ENCODE data around the gene TRNAU1AP. TPM values are rescaled to one million over a fixed set of nuclear protein-coding genes. Genes with fewer than 3 reads are reported as not detected.
"Not testable (repeated sequence)": the region's sequence is repeated elsewhere in the genome, so short reads cannot be mapped to it uniquely, and the experiment has no call there.

The TRNAU1AP gene
- total RNA-seq, 1 donor from 2014 or later: 15.1 TPM

- Histone ChIP-seq H3K4me3 (ENCODE audit: low read length in 3 of 3) (peak overlapping the region; percentile 86 to 98 (median 92)), H3K36me3 (ENCODE audit: control insufficient read depth in 3 of 3, insufficient read depth in 3 of 3, low read length in 3 of 3) (peaks cover 18 to 32% (median 26%) of the 10 kb centered on the region in 3 donors), H3K27me3 (ENCODE audit: control insufficient read depth in 3 of 3, insufficient read depth in 3 of 3, low read length in 3 of 3) (no peaks in the 10 kb centered on the region), H3K27ac (ENCODE audit: low read depth, low read length) (peak overlapping the region; percentile 87), H3K4me1 (ENCODE audit: control insufficient read depth in 3 of 3, insufficient read depth in 3 of 3, low read length in 3 of 3) (peaks cover 15 to 27% (median 19%) of the 10 kb centered on the region in 3 donors), H3K9me3 (ENCODE audit: control insufficient read depth in 3 of 3, low read length in 3 of 3) (no peaks in the 10 kb centered on the region), H3K9ac (ENCODE audit: low read depth in 1 of 3, low read length in 3 of 3) (peak overlapping the region; percentile 92 to 94 (median 93))
These were observed 29.3 kb downstream of the TRNAU1AP start for GRCh38 chr1:28582248-28582615.

- H3K9me3 ChIP-seq (ENCODE audit: control insufficient read depth in 3 of 3, low read length in 3 of 3); H3K36me3 ChIP-seq (ENCODE audit: control insufficient read depth in 3 of 3, insufficient read depth in 3 of 3, low read length in 3 of 3); H3K27me3 ChIP-seq (ENCODE audit: control insufficient read depth in 3 of 3, insufficient read depth in 3 of 3, low read length in 3 of 3); H3K4me1 ChIP-seq (ENCODE audit: control insufficient read depth in 3 of 3, insufficient read depth in 3 of 3, low read length in 3 of 3); H3K4me3 ChIP-seq (ENCODE audit: low read length in 3 of 3); H3K9ac ChIP-seq (ENCODE audit: low read depth in 1 of 3, low read length in 3 of 3); H3K27ac ChIP-seq (ENCODE audit: low read depth, low read length): not testable (repeated sequence)
These were observed 33.9 kb downstream of the TRNAU1AP start for GRCh38 chr1:28586585-28587391.

DNA sequence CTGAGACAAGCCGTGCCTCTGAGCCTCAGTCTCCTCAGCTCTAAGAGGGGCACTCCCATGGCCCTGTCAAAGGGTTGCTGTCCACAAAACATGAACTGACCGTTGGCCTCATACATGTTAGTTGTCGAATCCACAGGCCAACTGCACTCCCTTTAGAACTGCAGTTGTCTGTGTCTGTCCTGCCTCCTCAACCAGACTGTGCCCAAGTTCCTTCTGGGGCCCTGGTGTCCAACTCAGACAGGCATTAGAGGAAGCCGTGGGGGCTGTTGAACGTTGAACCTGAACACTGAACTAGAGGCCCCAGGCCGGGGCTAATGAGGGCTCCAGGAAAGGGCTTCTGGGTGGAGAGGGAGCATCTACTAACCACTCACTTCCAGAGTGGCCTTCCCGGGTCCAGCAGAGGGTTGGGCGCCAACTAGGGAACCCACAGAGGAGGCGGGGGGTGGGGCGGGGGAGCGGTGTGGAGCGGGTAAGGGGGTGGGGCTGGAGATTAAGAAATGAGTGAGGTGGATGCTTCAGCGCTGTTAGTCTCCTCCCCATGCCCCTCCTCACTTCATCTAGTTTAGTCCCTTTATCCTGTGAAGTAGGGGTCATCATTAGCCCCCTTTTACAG, 38.9 kb downstream of the TRNAU1AP start, which contains the start of gene RAB42:
Gene RAB42 (plus strand): TSS at position 558 of the 613 bp plus-strand sequence. CDS start 247 bp downstream, outside the sequence.
- Histone ChIP-seq H3K9me3 (ENCODE audit: control insufficient read depth in 3 of 3, low read length in 3 of 3) (no peaks in the 10 kb centered on the region), H3K9ac (ENCODE audit: low read depth in 1 of 3, low read length in 3 of 3) (peak within 1 kb of the TSS in 2 of 3 donors; percentile 38 to 66), H3K27me3 (ENCODE audit: control insufficient read depth in 3 of 3, insufficient read depth in 3 of 3, low read length in 3 of 3) (peaks cover 0 to 3% (median 0%) of the 10 kb centered on the region in 3 donors), H3K27ac (ENCODE audit: low read depth, low read length) (peak within 1 kb of the TSS; percentile 33), H3K4me3 (ENCODE audit: low read length in 3 of 3) (peak within 1 kb of the TSS; percentile 59 to 64 (median 59)), H3K4me1 (ENCODE audit: control insufficient read depth in 3 of 3, insufficient read depth in 3 of 3, low read length in 3 of 3) (peaks cover 3 to 4% (median 4%) of the 10 kb centered on the region in 3 donors), H3K36me3 (ENCODE audit: control insufficient read depth in 3 of 3, insufficient read depth in 3 of 3, low read length in 3 of 3) (no peaks in the 10 kb centered on the region)

- H3K36me3 ChIP-seq (ENCODE audit: control insufficient read depth in 3 of 3, insufficient read depth in 3 of 3, low read length in 3 of 3): no peaks in the 10 kb centered on the region
- H3K4me3 ChIP-seq (ENCODE audit: low read length in 3 of 3): peak overlapping the region; percentile 59 to 64 (median 59)
- no peak overlapping the region for H3K27ac ChIP-seq (ENCODE audit: low read depth, low read length)
- no peaks in the 10 kb centered on the region for H3K9me3 ChIP-seq (ENCODE audit: control insufficient read depth in 3 of 3, low read length in 3 of 3)
- H3K4me1 ChIP-seq (ENCODE audit: control insufficient read depth in 3 of 3, insufficient read depth in 3 of 3, low read length in 3 of 3): peaks cover 3 to 4% (median 4%) of the 10 kb centered on the region in 3 donors
- H3K27me3 ChIP-seq (ENCODE audit: control insufficient read depth in 3 of 3, insufficient read depth in 3 of 3, low read length in 3 of 3): peaks cover 0 to 3% (median 0%) of the 10 kb centered on the region in 3 donors
- H3K9ac ChIP-seq (ENCODE audit: low read depth in 1 of 3, low read length in 3 of 3): peak overlapping the region in 2 of 3 donors; percentile 38 to 66
These were observed 39.6 kb downstream of the TRNAU1AP start for GRCh38 chr1:28592321-28593071.

DNA sequence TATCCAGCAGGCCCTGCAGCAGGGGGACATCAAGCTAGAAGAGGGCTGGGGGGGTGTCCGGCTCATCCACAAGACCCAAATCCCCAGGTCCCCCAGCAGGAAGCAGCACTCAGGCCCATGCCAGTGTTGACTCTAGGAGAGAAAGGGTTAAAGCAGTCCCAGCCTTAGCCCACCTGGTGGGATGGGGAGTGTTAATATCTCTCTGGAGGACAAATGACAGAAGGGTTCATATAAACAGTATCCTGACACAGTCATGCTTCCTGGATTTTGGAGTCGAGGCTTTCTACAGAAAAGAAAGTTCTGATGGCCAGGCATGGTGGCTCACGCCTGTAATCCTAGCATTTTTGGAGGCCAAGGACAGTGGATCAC, 41.1 kb downstream of the TRNAU1AP start:
- not testable (repeated sequence) for H3K4me1 ChIP-seq (ENCODE audit: control insufficient read depth in 3 of 3, insufficient read depth in 3 of 3, low read length in 3 of 3); H3K4me3 ChIP-seq (ENCODE audit: low read length in 3 of 3); H3K9ac ChIP-seq (ENCODE audit: low read depth in 1 of 3, low read length in 3 of 3); H3K36me3 ChIP-seq (ENCODE audit: control insufficient read depth in 3 of 3, insufficient read depth in 3 of 3, low read length in 3 of 3); H3K27me3 ChIP-seq (ENCODE audit: control insufficient read depth in 3 of 3, insufficient read depth in 3 of 3, low read length in 3 of 3); H3K9me3 ChIP-seq (ENCODE audit: control insufficient read depth in 3 of 3, low read length in 3 of 3); H3K27ac ChIP-seq (ENCODE audit: low read depth, low read length)

GRCh38 chr1:28594686-28595411, 42.0 kb downstream of the TRNAU1AP start:
- not testable (repeated sequence) for H3K9ac ChIP-seq (ENCODE audit: low read depth in 1 of 3, low read length in 3 of 3); H3K9me3 ChIP-seq (ENCODE audit: control insufficient read depth in 3 of 3, low read length in 3 of 3); H3K4me1 ChIP-seq (ENCODE audit: control insufficient read depth in 3 of 3, insufficient read depth in 3 of 3, low read length in 3 of 3); H3K36me3 ChIP-seq (ENCODE audit: control insufficient read depth in 3 of 3, insufficient read depth in 3 of 3, low read length in 3 of 3); H3K4me3 ChIP-seq (ENCODE audit: low read length in 3 of 3); H3K27ac ChIP-seq (ENCODE audit: low read depth, low read length); H3K27me3 ChIP-seq (ENCODE audit: control insufficient read depth in 3 of 3, insufficient read depth in 3 of 3, low read length in 3 of 3)

DNA sequence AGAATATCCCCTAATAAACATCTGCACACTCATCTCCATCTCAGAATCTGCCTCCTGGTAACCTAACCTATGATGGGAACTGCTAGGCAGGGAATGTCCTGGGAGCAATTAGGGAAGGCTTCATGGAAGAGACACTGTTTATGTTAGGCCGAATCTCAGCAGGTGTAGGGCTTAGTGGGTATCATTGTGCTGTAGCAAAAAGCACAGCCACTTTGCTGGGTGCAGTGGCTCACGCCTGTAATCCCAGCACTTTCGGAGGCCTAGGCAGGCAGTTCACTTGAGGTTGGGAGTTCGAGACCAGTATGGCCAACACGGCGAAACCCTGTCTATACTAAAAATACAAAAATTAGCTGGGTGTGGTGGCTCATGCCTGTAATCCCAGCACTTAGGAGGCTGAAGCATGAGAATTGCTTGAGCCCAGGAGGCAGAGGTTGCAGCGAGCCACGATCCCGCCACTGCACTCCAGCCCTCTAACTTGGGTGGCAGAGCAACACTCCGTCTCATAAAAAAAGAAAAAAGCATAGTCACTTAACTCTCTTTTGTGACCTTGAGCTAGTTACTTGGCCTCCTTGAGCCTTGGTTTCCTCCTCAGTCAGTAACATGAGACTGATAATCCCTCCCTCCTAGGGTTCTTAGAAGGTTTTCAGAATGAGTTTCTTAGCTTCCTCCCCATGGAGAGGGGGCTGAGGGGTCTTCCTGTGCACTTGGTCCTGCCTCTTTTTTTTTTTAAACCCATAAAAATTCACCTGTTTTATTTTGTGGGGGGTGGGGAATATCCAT, 42.7 kb downstream of the TRNAU1AP start:
- Histone ChIP-seq H3K36me3 (ENCODE audit: control insufficient read depth in 3 of 3, insufficient read depth in 3 of 3, low read length in 3 of 3) (peaks cover 0 to 2% (median 1%) of the 10 kb centered on the region in 3 donors), H3K9me3 (ENCODE audit: control insufficient read depth in 3 of 3, low read length in 3 of 3) (no peaks in the 10 kb centered on the region), H3K4me1 (ENCODE audit: control insufficient read depth in 3 of 3, insufficient read depth in 3 of 3, low read length in 3 of 3) (peaks cover 3 to 4% (median 4%) of the 10 kb centered on the region in 3 donors), H3K9ac (ENCODE audit: low read depth in 1 of 3, low read length in 3 of 3) (no peak overlapping the region), H3K27ac (ENCODE audit: low read depth, low read length) (no peak overlapping the region), H3K27me3 (ENCODE audit: control insufficient read depth in 3 of 3, insufficient read depth in 3 of 3, low read length in 3 of 3) (peaks cover 0 to 3% (median 0%) of the 10 kb centered on the region in 3 donors), H3K4me3 (ENCODE audit: low read length in 3 of 3) (no peak overlapping the region)

DNA sequence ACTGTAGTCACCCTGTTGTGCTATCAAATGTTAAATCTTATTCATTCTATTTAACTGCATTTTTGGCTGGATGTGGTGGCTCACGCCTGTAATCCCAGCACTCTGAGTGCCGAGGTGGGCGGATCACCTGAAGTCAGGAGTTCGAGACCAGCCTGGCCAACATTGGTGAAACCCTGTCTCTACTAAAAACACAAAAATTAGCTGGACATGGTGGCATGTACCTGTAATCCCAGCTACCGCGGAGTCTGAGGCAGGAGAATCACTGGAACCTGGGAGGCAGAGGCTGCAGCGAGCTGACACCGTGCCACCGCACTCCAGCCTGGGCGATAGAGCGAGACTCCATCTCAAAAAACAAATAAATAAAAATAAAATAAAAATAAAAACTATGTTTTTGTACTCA, 43.4 kb downstream of the TRNAU1AP start:
- H3K9me3 ChIP-seq (ENCODE audit: control insufficient read depth in 3 of 3, low read length in 3 of 3); H3K9ac ChIP-seq (ENCODE audit: low read depth in 1 of 3, low read length in 3 of 3); H3K27ac ChIP-seq (ENCODE audit: low read depth, low read length); H3K4me1 ChIP-seq (ENCODE audit: control insufficient read depth in 3 of 3, insufficient read depth in 3 of 3, low read length in 3 of 3); H3K36me3 ChIP-seq (ENCODE audit: control insufficient read depth in 3 of 3, insufficient read depth in 3 of 3, low read length in 3 of 3); H3K4me3 ChIP-seq (ENCODE audit: low read length in 3 of 3); H3K27me3 ChIP-seq (ENCODE audit: control insufficient read depth in 3 of 3, insufficient read depth in 3 of 3, low read length in 3 of 3): not testable (repeated sequence)

GRCh38 chr1:28601696-28602095, 48.8 kb downstream of the TRNAU1AP start:
- H3K36me3 ChIP-seq (ENCODE audit: control insufficient read depth in 3 of 3, insufficient read depth in 3 of 3, low read length in 3 of 3): peaks cover 24 to 29% (median 26%) of the 10 kb centered on the region in 3 donors
- H3K4me3 ChIP-seq (ENCODE audit: low read length in 3 of 3): no peak overlapping the region
- H3K27me3 ChIP-seq (ENCODE audit: control insufficient read depth in 3 of 3, insufficient read depth in 3 of 3, low read length in 3 of 3): no peaks in the 10 kb centered on the region
- no peak overlapping the region for H3K27ac ChIP-seq (ENCODE audit: low read depth, low read length)
- H3K9me3 ChIP-seq (ENCODE audit: control insufficient read depth in 3 of 3, low read length in 3 of 3): no peaks in the 10 kb centered on the region
- no peak overlapping the region for H3K9ac ChIP-seq (ENCODE audit: low read depth in 1 of 3, low read length in 3 of 3)
- H3K4me1 ChIP-seq (ENCODE audit: control insufficient read depth in 3 of 3, insufficient read depth in 3 of 3, low read length in 3 of 3): peaks cover 0 to 8% (median 7%) of the 10 kb centered on the region in 3 donors
